ENCODE measurements around the gene OAS3.

The OAS3 gene, protein sequence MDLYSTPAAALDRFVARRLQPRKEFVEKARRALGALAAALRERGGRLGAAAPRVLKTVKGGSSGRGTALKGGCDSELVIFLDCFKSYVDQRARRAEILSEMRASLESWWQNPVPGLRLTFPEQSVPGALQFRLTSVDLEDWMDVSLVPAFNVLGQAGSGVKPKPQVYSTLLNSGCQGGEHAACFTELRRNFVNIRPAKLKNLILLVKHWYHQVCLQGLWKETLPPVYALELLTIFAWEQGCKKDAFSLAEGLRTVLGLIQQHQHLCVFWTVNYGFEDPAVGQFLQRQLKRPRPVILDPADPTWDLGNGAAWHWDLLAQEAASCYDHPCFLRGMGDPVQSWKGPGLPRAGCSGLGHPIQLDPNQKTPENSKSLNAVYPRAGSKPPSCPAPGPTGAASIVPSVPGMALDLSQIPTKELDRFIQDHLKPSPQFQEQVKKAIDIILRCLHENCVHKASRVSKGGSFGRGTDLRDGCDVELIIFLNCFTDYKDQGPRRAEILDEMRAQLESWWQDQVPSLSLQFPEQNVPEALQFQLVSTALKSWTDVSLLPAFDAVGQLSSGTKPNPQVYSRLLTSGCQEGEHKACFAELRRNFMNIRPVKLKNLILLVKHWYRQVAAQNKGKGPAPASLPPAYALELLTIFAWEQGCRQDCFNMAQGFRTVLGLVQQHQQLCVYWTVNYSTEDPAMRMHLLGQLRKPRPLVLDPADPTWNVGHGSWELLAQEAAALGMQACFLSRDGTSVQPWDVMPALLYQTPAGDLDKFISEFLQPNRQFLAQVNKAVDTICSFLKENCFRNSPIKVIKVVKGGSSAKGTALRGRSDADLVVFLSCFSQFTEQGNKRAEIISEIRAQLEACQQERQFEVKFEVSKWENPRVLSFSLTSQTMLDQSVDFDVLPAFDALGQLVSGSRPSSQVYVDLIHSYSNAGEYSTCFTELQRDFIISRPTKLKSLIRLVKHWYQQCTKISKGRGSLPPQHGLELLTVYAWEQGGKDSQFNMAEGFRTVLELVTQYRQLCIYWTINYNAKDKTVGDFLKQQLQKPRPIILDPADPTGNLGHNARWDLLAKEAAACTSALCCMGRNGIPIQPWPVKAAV

DNA sequence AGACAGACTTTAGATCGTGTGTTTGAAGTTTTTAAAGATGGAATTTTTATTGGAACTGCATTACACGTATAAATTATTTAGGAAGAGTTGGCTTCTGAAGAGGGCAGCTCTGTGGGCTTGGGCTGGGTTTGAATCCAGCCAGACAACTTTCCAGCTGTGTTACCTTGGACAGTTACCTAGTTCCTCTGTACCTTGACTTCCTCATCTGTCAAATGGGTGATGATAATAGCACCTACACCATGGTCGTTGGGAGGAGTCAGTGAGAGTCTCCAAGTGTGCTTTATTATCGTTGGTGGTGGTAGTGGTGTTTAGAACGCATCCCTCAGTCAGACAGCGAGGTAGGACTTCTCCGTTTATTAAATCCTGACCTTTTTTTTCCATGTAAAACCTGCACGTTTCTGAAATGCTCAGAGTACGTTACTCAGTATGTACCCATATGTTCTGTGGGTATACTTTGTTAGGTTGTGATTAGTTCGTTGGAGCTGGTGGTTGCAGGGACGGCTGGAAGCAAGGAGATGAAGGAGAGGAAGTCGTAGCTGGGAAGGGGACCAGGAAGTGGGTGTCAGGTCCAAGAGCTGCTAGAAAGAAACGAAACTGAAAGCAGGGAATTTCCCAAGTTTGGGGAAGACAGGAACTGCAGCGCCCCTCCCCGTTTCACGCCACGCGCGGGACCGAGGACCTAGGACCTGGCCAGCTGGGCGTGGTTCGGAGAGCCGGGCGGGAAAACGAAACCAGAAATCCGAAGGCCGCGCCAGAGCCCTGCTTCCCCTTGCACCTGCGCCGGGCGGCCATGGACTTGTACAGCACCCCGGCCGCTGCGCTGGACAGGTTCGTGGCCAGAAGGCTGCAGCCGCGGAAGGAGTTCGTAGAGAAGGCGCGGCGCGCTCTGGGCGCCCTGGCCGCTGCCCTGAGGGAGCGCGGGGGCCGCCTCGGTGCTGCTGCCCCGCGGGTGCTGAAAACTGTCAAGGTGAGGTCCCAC lies at the start of gene OAS3:
Gene OAS3 (plus strand): TSS at position 734 of the 979 bp plus-strand sequence. CDS start 57 bp downstream, at position 791.
- H3K4me3 ChIP-seq (ENCODE audit: low read depth in 1 of 2, low read length in 2 of 2), result peak within 1 kb of the TSS; percentile 51 to 80
- H3K9me3 ChIP-seq (ENCODE audit: insufficient read depth, low read length, severe bottlenecking), result no peaks in the 10 kb centered on the region
- ATAC-seq (ENCODE audit: insufficient read depth, low read depth) (peak; percentile 79), DNase-seq (peak; percentile 80)
- H4K20me1 ChIP-seq (ENCODE audit: insufficient read depth, low read length), result no peaks in the 10 kb centered on the region
- peaks cover 9% of the 10 kb centered on the region; the same call in 1 of the 2 replicates for H3K36me3 ChIP-seq (ENCODE audit: insufficient read depth, low read length)
- TF ChIP-seq EZH2 (IDR thresholded peaks at IDR 0.05; ENCODE audit: borderline replicate concordance, low read depth, low read length, severe bottlenecking), result no peak
- no peak for TF ChIP-seq CTCF (IDR thresholded peaks at IDR 0.05; ENCODE audit: borderline replicate concordance, extremely low read depth, low read length, poor library complexity, severe bottlenecking)
- H3K27me3 ChIP-seq (ENCODE audit: insufficient read depth, low read length, poor library complexity), result no peaks in the 10 kb centered on the region
- peaks cover 30% of the 10 kb centered on the region for H3K4me1 ChIP-seq (ENCODE audit: insufficient read depth, low read length)
- H2AFZ ChIP-seq (ENCODE audit: low read depth, low read length), result peak within 1 kb of the TSS; percentile 92
- H3K9ac ChIP-seq (ENCODE audit: low read depth, low read length), result peak within 1 kb of the TSS; percentile 81
- H3K79me2 ChIP-seq (ENCODE audit: insufficient read depth, low read length), result 0 out of 2 replicates have a peak, but pooled peaks cover 3% of the 10 kb centered on the region
- peak within 1 kb of the TSS; percentile 69 for H3K27ac ChIP-seq (ENCODE audit: low read length)
- H3K4me2 ChIP-seq (ENCODE audit: insufficient read depth, low read length), result peak within 1 kb of the TSS; percentile 80

- Histone ChIP-seq H3K36me3 (ENCODE audit: insufficient read depth, low read length) (no peaks in the 10 kb centered on the region), H3K4me3 (ENCODE audit: low read depth in 1 of 2, low read length in 2 of 2) (no peak overlapping the region), H3K4me2 (ENCODE audit: insufficient read depth, low read length) (no peak overlapping the region), H3K9ac (ENCODE audit: low read depth, low read length) (no peak overlapping the region), H3K27me3 (ENCODE audit: insufficient read depth, low read length, poor library complexity) (peaks cover 4% of the 10 kb centered on the region), H4K20me1 (ENCODE audit: insufficient read depth, low read length) (no peaks in the 10 kb centered on the region), H3K4me1 (ENCODE audit: insufficient read depth, low read length) (no peaks in the 10 kb centered on the region), H3K9me3 (ENCODE audit: insufficient read depth, low read length, severe bottlenecking) (no peaks in the 10 kb centered on the region), H2AFZ (ENCODE audit: low read depth, low read length) (no peak overlapping the region), H3K27ac (ENCODE audit: low read length) (no peak overlapping the region), H3K79me2 (ENCODE audit: insufficient read depth, low read length) (no peaks in the 10 kb centered on the region)
- no peak for DNase-seq
- ATAC-seq (ENCODE audit: insufficient read depth, low read depth), result no peak
- TF ChIP-seq EZH2 (IDR thresholded peaks at IDR 0.05; ENCODE audit: borderline replicate concordance, low read depth, low read length, severe bottlenecking) (no peak), CTCF (IDR thresholded peaks at IDR 0.05; ENCODE audit: borderline replicate concordance, extremely low read depth, low read length, poor library complexity, severe bottlenecking) (no peak)
These were observed 46.9 kb upstream of the OAS3 start for GRCh38 chr12:112891093-112892024.

All from DND-41 (cell line).